Activated T-cell treated with anti-CD3 and anti-CD28 coated beads for 48 hours (primary cell): Measurements from ENCODE around the gene SELENOM.
"Not testable (repeated sequence)": the region's sequence is repeated elsewhere in the genome, so short reads cannot be mapped to it uniquely, and the experiment has no call there.

ENCODE experiments used
- DNase-seq: peaks from one replicate; pipeline ENCODE4 v3.0.0-alpha.2; 2020; ENCODE audit warnings: low read depth

SELENOM gene

DNA sequence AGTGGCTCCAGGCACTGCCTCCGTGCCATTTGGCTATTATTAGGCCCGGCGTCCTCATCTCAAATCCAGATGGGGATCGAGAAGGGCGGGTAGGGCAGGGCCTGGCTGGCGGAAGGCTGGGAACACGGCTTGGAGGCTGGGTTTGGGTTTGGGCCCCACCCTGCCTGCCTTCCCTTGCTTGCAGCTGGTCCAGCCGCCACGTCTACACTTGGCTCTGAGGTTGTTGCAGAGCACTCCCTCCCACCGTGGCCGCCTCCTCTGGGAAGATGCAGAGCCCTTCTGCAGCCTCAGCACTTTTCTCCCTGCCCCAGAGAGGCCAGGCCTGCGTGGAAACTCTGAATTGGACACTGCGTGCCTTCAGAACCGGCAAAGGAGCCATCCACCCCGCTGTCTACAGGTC lies 31.4 kb downstream of the SELENOM start:
- no peak for DNase-seq

- DNase-seq: not testable (repeated sequence)
These were observed 33.7 kb downstream of the SELENOM start for GRCh38 chr22:31073545-31074145.

DNA sequence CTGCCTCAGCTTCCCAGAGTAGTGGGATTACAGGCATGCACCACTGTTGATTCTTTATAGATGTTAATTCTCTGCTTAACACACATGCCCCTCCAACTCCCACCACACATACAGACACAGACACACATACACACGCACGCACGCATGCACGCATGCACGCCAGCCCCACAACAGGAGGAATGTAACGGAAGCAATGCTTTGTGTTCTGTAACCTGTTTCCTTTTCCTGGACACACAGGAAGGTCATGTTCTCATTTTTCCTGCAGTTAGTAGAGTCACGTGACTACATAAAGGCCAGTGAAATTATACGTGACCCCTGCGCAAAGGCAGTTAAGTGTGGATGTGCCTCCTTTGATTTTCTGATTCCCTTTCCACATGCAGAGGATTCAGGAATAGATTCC lies 34.2 kb downstream of the SELENOM start:
- DNase-seq: not testable (repeated sequence)

DNA sequence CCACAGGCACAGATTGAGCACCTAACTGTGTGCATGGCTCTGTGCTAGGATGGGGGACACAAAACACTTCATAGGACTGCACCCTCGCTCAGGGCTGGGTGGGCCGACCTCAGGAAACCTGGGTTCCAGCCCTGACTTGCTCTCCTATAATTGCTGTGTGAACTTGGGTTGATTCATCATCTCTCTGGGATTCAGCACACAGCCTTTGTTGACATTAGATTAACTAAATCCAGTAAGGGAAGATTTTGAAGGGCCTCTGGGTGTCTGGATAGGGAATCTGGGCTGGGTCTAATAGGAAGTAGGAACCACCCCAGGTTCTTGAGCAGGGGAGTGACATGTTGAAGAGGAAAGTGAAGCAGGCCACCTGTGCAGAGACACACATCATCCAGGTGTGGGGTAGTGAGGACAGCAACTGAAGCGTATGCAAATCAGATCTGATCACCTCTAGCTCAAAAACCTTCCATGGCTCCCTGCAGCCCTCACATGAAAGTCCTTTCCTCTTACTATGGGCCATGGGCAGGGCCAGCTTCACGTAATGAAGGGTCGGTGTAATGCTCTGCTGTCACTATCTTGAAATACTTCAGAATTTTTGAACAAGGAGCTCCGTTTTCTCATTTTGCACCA lies 37.6 kb downstream of the SELENOM start:
- not testable (repeated sequence) for DNase-seq

- DNase-seq: no peak
These were observed 38.4 kb downstream of the SELENOM start for GRCh38 chr22:31068970-31069369.

GRCh38 chr22:31064369-31064768 lies 43.0 kb downstream of the SELENOM start:
- DNase-seq: no peak

- no peak for DNase-seq
These were observed 44.7 kb downstream of the SELENOM start for GRCh38 chr22:31062566-31063230.

GRCh38 chr22:31059663-31060062 lies 47.7 kb downstream of the SELENOM start:
- DNase-seq: not testable (repeated sequence)

DNA sequence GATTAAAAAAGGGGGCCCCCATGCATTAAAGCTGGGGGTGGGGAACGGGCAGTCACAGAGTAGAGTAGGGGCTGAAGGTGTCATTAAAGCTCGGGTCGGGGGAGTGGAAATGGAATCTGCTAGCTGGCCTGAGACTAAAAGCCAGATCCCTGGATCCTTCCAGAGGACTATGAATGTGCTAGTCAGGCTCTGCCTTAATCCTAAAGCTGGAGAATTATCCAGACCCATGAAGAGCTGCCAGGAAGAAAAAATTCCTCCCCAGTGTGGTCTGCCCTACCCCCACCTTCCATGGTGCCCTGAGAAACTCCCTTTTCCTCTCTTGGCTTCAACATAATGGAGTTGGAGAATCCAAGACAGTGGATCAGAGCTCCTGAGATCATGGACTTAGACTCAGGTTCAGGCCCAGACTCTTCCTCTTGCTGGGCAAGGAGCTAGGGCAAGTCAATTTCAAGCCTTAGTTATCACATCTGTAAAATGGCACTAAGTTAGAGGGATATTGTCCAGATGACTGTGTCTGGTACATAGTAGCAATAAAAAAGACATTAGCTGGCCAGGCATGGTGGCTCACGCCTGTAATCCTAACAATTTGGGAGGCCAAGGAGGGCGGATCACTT lies 50.3 kb downstream of the SELENOM start:
- DNase-seq: no peak

GRCh38 chr22:31055635-31056159 lies 51.7 kb downstream of the SELENOM start:
- DNase-seq: no peak

DNA sequence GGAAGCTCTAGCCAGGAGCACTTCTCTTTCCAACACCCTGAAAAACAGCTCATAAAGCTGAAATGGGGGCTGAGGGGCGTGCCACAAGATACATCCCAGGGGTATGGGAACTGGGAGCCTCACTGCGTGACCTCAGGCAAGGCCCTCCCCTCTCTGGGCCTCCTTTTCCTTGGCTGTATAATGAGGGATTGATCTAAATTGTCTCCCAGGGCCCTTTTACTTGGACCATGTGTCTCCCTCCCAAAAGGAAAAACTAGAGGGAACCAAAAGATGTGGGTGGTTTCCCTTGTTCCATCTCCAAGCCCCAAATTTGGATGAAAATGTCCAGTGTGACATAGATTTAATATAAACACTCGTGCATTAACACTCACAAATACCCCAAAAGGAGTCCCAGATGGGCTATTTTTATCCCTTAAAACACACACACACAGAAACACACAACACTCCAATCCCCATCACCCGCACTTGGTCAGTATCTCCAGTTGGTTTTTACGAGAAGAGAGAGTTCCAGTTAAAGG lies 52.2 kb downstream of the SELENOM start:
- DNase-seq: no peak
